ENCODE measurements around the gene MRPL42. TPM values are rescaled to one million over a fixed set of nuclear protein-coding genes. Genes with fewer than 3 reads are reported as not detected.

MRPL42 gene
- total RNA-seq, 4 donors from 2014 or later = 22.9 to 59.9 (median 43.4) TPM

- H3K27ac ChIP-seq = no peak overlapping the region
- no peak overlapping the region for H3K4me3 ChIP-seq
- no peaks in the 10 kb centered on the region for H3K4me1 ChIP-seq
- intact Hi-C loops (cut with DNase I) = no loop called here
- no peak for TF ChIP-seq CTCF (IDR thresholded peaks at IDR 0.05)
- no peak for TF ChIP-seq POLR2A (IDR thresholded peaks at IDR 0.05)
- no peaks in the 10 kb centered on the region for H3K27me3 ChIP-seq
- no peaks in the 10 kb centered on the region for H3K36me3 ChIP-seq
- WGBS, 2 donors = 78 to 94% methylated on average over 1 of the region's 1 CpG
- DNase-seq = no peak
- no peaks in the 10 kb centered on the region for H3K9me3 ChIP-seq
Observed at GRCh38 chr12:93540466-93540865, 73.2 kb downstream of the MRPL42 start.

GRCh38 chr12:93541578-93542225, 74.4 kb downstream of the MRPL42 start:
- intact Hi-C loops (cut with DNase I) = no loop called here
- DNase-seq = no peak
- Histone ChIP-seq H3K4me1 (no peaks in the 10 kb centered on the region), H3K27me3 (no peaks in the 10 kb centered on the region), H3K27ac (no peak overlapping the region), H3K36me3 (no peaks in the 10 kb centered on the region), H3K4me3 (no peak overlapping the region), H3K9me3 (no peaks in the 10 kb centered on the region)
- TF ChIP-seq POLR2A (IDR thresholded peaks at IDR 0.05) = no peak
- no peak for TF ChIP-seq CTCF (IDR thresholded peaks at IDR 0.05)
- 60% methylated on average over 4 of the region's 4 CpGs for WGBS, 2 donors

GRCh38 chr12:93547778-93548177, 80.5 kb downstream of the MRPL42 start:
- Histone ChIP-seq H3K9me3 (no peaks in the 10 kb centered on the region), H3K36me3 (no peaks in the 10 kb centered on the region), H3K4me1 (no peaks in the 10 kb centered on the region), H3K4me3 (no peak overlapping the region), H3K27ac (no peak overlapping the region), H3K27me3 (no peaks in the 10 kb centered on the region)
- DNase-seq = no peak
- intact Hi-C loops (cut with DNase I) = no loop called here
- 86 to 92% methylated on average over 2 of the region's 2 CpGs for WGBS, 2 donors
- TF ChIP-seq CTCF (IDR thresholded peaks at IDR 0.05) (no peak), POLR2A (IDR thresholded peaks at IDR 0.05) (no peak)

- no peaks in the 10 kb centered on the region for H3K27me3 ChIP-seq
- TF ChIP-seq POLR2A (IDR thresholded peaks at IDR 0.05) = no peak
- TF ChIP-seq CTCF (IDR thresholded peaks at IDR 0.05) = no peak
- no peak overlapping the region for H3K27ac ChIP-seq
- H3K36me3 ChIP-seq = no peaks in the 10 kb centered on the region
- 83 to 86% methylated on average over 3 to 6 of the region's 6 CpGs for WGBS, 2 donors
- DNase-seq = no peak
- no peaks in the 10 kb centered on the region for H3K4me1 ChIP-seq
- intact Hi-C loops (cut with DNase I) = no loop called here
- H3K9me3 ChIP-seq = no peaks in the 10 kb centered on the region
- H3K4me3 ChIP-seq = no peak overlapping the region
Observed at GRCh38 chr12:93549174-93549573, 81.9 kb downstream of the MRPL42 start.

GRCh38 chr12:93550748-93551611, 83.7 kb downstream of the MRPL42 start:
- TF ChIP-seq CTCF (IDR thresholded peaks at IDR 0.05) (no peak), POLR2A (IDR thresholded peaks at IDR 0.05) (no peak)
- Histone ChIP-seq H3K27me3 (no peaks in the 10 kb centered on the region), H3K4me3 (no peak overlapping the region), H3K27ac (no peak overlapping the region), H3K4me1 (no peaks in the 10 kb centered on the region), H3K9me3 (no peaks in the 10 kb centered on the region), H3K36me3 (no peaks in the 10 kb centered on the region)
- 72 to 76% methylated on average over 10 of the region's 11 CpGs for WGBS, 2 donors
- no peak for DNase-seq
- intact Hi-C loops (cut with DNase I) = no loop called here

Data from esophagus squamous epithelium (tissue), 5 donors.